ENCODE measurements around the gene FAM20B.

DNA sequence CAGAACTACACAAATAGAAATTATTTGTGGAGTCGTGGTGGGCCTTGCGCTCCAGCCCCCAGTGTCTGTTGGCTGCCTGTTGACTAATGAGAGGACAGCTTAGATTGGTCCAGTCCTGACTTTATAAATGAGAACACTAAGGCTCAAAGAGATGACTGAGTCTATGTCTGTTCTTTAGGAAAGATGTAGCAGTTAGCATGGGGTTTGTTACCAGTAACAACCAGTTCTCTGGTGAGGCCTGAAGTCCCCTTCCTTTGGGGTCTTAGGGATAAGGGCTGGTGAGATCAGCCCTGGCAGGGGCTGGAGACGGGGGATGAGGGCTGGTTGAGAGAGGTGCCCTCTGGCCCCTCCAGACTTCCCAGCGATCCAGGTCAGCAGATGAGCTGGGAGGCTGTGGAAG, 65.2 kb downstream of the FAM20B start:
- TF ChIP-seq POLR2A (IDR thresholded peaks at IDR 0.05) (no peak), EP300 (IDR thresholded peaks at IDR 0.05) (no peak)
- TF ChIP-seq, protein P1, sequence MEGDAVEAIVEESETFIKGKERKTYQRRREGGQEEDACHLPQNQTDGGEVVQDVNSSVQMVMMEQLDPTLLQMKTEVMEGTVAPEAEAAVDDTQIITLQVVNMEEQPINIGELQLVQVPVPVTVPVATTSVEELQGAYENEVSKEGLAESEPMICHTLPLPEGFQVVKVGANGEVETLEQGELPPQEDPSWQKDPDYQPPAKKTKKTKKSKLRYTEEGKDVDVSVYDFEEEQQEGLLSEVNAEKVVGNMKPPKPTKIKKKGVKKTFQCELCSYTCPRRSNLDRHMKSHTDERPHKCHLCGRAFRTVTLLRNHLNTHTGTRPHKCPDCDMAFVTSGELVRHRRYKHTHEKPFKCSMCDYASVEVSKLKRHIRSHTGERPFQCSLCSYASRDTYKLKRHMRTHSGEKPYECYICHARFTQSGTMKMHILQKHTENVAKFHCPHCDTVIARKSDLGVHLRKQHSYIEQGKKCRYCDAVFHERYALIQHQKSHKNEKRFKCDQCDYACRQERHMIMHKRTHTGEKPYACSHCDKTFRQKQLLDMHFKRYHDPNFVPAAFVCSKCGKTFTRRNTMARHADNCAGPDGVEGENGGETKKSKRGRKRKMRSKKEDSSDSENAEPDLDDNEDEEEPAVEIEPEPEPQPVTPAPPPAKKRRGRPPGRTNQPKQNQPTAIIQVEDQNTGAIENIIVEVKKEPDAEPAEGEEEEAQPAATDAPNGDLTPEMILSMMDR (IDR thresholded peaks at IDR 0.05): no peak
